SK-N-SH (cell line): ENCODE measurements around the gene DBNL.

Source experiments
- CHD2 ChIP-seq: fragments of 150-350 bp; IDR thresholded peaks from 2 replicates; pipeline ENCODE4 v1.6.1; 2018; ENCODE audit warnings: low read length; ENCODE audit not compliant: partially characterized antibody
- CTCF ChIP-seq: fragments of 200-600 bp; sonication (generic); IDR thresholded peaks from 2 replicates; pipeline ENCODE4 v1.6.1; 2017; ENCODE audit warnings: antibody characterized with exemption, mild to moderate bottlenecking, moderate library complexity
- EP300 ChIP-seq, 2 experiments: IDR thresholded peaks; 2 replicates each; pipeline versions ENCODE4 v1.4.0 to v1.6.1; 2012; ENCODE audit warnings: borderline replicate concordance in 1 of 2, low read depth in 1 of 2, low read length in 1 of 2
- FOXJ3 ChIP-seq: sonication (generic); formaldehyde crosslinking; IDR thresholded peaks from 2 replicates; pipeline ENCODE4 v1.5.1; 2020; ENCODE audit warnings: mild to moderate bottlenecking, missing genetic modification reagents
- MAX ChIP-seq: IDR thresholded peaks from 2 replicates; pipeline ENCODE4 v1.4.0; 2012; ENCODE audit warnings: low read depth
- MEF2A ChIP-seq: IDR thresholded peaks from 2 replicates; pipeline ENCODE4 v1.4.0; 2012; ENCODE audit warnings: low read depth, borderline replicate concordance
- RAD21 ChIP-seq: IDR thresholded peaks from 2 replicates; pipeline ENCODE4 v1.6.1; 2012; ENCODE audit warnings: mild to moderate bottlenecking, low read length
- REST ChIP-seq: IDR thresholded peaks from 2 replicates; pipeline ENCODE4 v1.6.1; 2012; ENCODE audit warnings: mild to moderate bottlenecking, low read depth, low read length, moderate library complexity
- SMC3 ChIP-seq: IDR thresholded peaks from 2 replicates; pipeline ENCODE4 v1.6.1; 2012; ENCODE audit warnings: low read depth, low read length, improper control_type of control experiment
- TAF1 ChIP-seq: IDR thresholded peaks from 2 replicates; pipeline ENCODE4 v1.6.1; 2012; ENCODE audit warnings: low read depth, mild to moderate bottlenecking, low read length, moderate library complexity, borderline replicate concordance
- TEAD4 ChIP-seq: IDR thresholded peaks from 2 replicates; pipeline ENCODE4 v1.4.0; 2012; ENCODE audit warnings: mild to moderate bottlenecking, borderline replicate concordance; ENCODE audit not compliant: insufficient read depth
- YY1 ChIP-seq: IDR thresholded peaks from 2 replicates; pipeline ENCODE4 v1.4.0; 2012; ENCODE audit warnings: low read depth, mild to moderate bottlenecking

- TF ChIP-seq EP300 (IDR thresholded peaks at IDR 0.05; ENCODE audit: borderline replicate concordance in 1 of 2, low read depth in 1 of 2, low read length in 1 of 2): no peak
- no peak for TF ChIP-seq MAX
- TF ChIP-seq CTCF: no peak
- TF ChIP-seq FOXJ3 (CRISPR knock-in tag): no peak
- no peak for TF ChIP-seq YY1
- no peak for TF ChIP-seq TAF1
- TF ChIP-seq MEF2A: no peak
- no peak for TF ChIP-seq TEAD4
- TF ChIP-seq REST: no peak
- TF ChIP-seq CHD2: no peak
- TF ChIP-seq RAD21: no peak
- TF ChIP-seq SMC3: no peak
Observed at GRCh38 chr7:44059219-44060090, 15.0 kb downstream of the DBNL start.
